MCF 10A (cell line): Measurements from ENCODE around the gene CARS2. TPM values are rescaled to one million over a fixed set of nuclear protein-coding genes. Genes with fewer than 3 reads are reported as not detected.
"Not testable (repeated sequence)": the region's sequence is repeated elsewhere in the genome, so short reads cannot be mapped to it uniquely, and the experiment has no call there.

Experiments
- BruUV-seq: library from RNA; stranded (reverse); fragments of 400-500 nt; replicated peaks from 2 replicates; lab custom pipeline; 2021; lab: Mats Ljungman, UMichigan
- CTCF ChIA-PET: fragments of 300-600 bp; sonication (Branson Sonifier 250); formaldehyde crosslinking; extraction: SDS; loops from one replicate; lab custom pipeline; 2021; ENCODE audit warnings: antibody characterized with exemption, inconsistent platforms; lab: Yijun Ruan, JAX
- POLR2A ChIA-PET: fragments of 300-600, 350-650 bp; sonication (Branson Sonifier 250); formaldehyde crosslinking; extraction: SDS; loops from one replicate; lab custom pipeline; 2020; ENCODE audit warnings: antibody characterized with exemption, inconsistent platforms; lab: Yijun Ruan, JAX
- DNase-seq: peaks from one replicate; pipeline ENCODE4 v3.0.0-alpha.2; 2018; ENCODE audit not compliant: unreplicated experiment
- H3K27ac Mint-ChIP-seq: one replicate; pipeline ENCODE4 v1.8.0; 2022; ENCODE audit warnings: mild to moderate bottlenecking, low read depth, mixed read lengths; ENCODE audit not compliant: unreplicated experiment
- H3K27me3 Mint-ChIP-seq: one replicate; pipeline ENCODE4 v1.8.0; 2022; ENCODE audit warnings: mixed read lengths; ENCODE audit not compliant: insufficient read depth, unreplicated experiment
- H3K36me3 Mint-ChIP-seq: one replicate; pipeline ENCODE4 v1.8.0; 2022; ENCODE audit warnings: mild to moderate bottlenecking, moderate library complexity, mixed read lengths; ENCODE audit not compliant: insufficient read depth, unreplicated experiment
- H3K4me1 Mint-ChIP-seq: one replicate; pipeline ENCODE4 v1.8.0; 2022; ENCODE audit warnings: mixed read lengths; ENCODE audit not compliant: insufficient read depth, unreplicated experiment
- H3K4me3 Mint-ChIP-seq: one replicate; pipeline ENCODE4 v1.8.0; 2022; ENCODE audit warnings: mild to moderate bottlenecking, moderate library complexity, mixed read lengths; ENCODE audit not compliant: unreplicated experiment
- H3K9me3 Mint-ChIP-seq: one replicate; pipeline ENCODE4 v1.8.0; 2022; ENCODE audit warnings: mixed read lengths; ENCODE audit not compliant: unreplicated experiment
- CTCF ChIP-seq: fragments of 200-600 bp; IDR thresholded peaks from one replicate; pipeline ENCODE4 v1.8.0; 2022; ENCODE audit warnings: antibody characterized with exemption, mild to moderate bottlenecking; ENCODE audit not compliant: unreplicated experiment
- intact Hi-C: fragments of 100-400 bp; cut with micrococcal nuclease; formaldehyde crosslinking; loops from 2 replicates; pipeline ENCODE4 v1.14.1; 2022
- total RNA-seq: library from RNA; stranded (reverse); gene quantifications from 2 replicates; pipeline ENCODE4 v1.2.3, GENCODE V29; 2022

Gene CARS2
- total RNA-seq, 1 experiment from 2014 or later, result 104 TPM

- intact Hi-C loops, result no loop called here
- POLR2A ChIA-PET, result no interaction called here
- H3K27me3 Mint-ChIP-seq, result no peaks in the 10 kb centered on the region
- TF ChIP-seq CTCF, result no peak
- peaks cover 6% of the 10 kb centered on the region for H3K4me1 Mint-ChIP-seq
- CTCF ChIA-PET, result interaction anchor here (0.5 to 1.3 kb wide), 3 partner anchors 20 to 526 kb away, joined by 3 to 5 read pairs (median 4); no protein-coding TSS in a partner anchor
- peak overlapping the region; percentile 42 for H3K27ac Mint-ChIP-seq
- H3K9me3 Mint-ChIP-seq, result no peaks in the 10 kb centered on the region
- H3K4me3 Mint-ChIP-seq, result no peak overlapping the region
- BruUV-seq, result no TSS peak
- no peaks in the 10 kb centered on the region for H3K36me3 Mint-ChIP-seq
- DNase-seq, result no peak
Observed at GRCh38 chr13:110610955-110611595, 94.8 kb downstream of the CARS2 start.

- Mint-ChIP-seq H3K27ac (no peak overlapping the region), H3K36me3 (no peaks in the 10 kb centered on the region), H3K4me1 (no peaks in the 10 kb centered on the region), H3K27me3 (no peaks in the 10 kb centered on the region), H3K9me3 (no peaks in the 10 kb centered on the region), H3K4me3 (no peak overlapping the region)
- CTCF ChIA-PET, result no interaction called here
- intact Hi-C loops, result no loop called here
- no peak for TF ChIP-seq CTCF
- BruUV-seq, result no TSS peak
- POLR2A ChIA-PET, result interaction anchor here (0.9 kb wide), 1 partner anchor 9 kb away, joined by 4 read pairs; no protein-coding TSS in a partner anchor
- DNase-seq, result no peak
Observed at GRCh38 chr13:110607675-110608224, 98.2 kb downstream of the CARS2 start.

- DNase-seq, POLR2A ChIA-PET, CTCF ChIA-PET, H3K4me1 Mint-ChIP-seq, intact Hi-C loops, H3K9me3 Mint-ChIP-seq, H3K27ac Mint-ChIP-seq, H3K4me3 Mint-ChIP-seq, H3K36me3 Mint-ChIP-seq, BruUV-seq, H3K27me3 Mint-ChIP-seq: not testable (repeated sequence)
Observed at GRCh38 chr13:110606281-110606680, 99.6 kb downstream of the CARS2 start.

GRCh38 chr13:110605132-110605531 is 100.8 kb downstream of the CARS2 start:
- H3K9me3 Mint-ChIP-seq, result no peaks in the 10 kb centered on the region
- no peaks in the 10 kb centered on the region for H3K4me1 Mint-ChIP-seq
- H3K27me3 Mint-ChIP-seq, result no peaks in the 10 kb centered on the region
- H3K4me3 Mint-ChIP-seq, result no peak overlapping the region
- H3K36me3 Mint-ChIP-seq, result no peaks in the 10 kb centered on the region
- no peak for DNase-seq
- no peak for TF ChIP-seq CTCF
- no TSS peak for BruUV-seq
- ChIA-PET POLR2A (no interaction called here), CTCF (no interaction called here)
- intact Hi-C loops, result no loop called here
- H3K27ac Mint-ChIP-seq, result no peak overlapping the region
